HL-60/S4 (cell line): ENCODE measurements around the gene PDX1.

Experiments
- in situ Hi-C: fragments of 300-500 bp; cut with MboI; formaldehyde crosslinking; loops from 2 replicates; pipeline ENCODE4 v1.14.3; 2022; ENCODE audit warnings: low sequenced_read_pairs

The PDX1 gene

DNA sequence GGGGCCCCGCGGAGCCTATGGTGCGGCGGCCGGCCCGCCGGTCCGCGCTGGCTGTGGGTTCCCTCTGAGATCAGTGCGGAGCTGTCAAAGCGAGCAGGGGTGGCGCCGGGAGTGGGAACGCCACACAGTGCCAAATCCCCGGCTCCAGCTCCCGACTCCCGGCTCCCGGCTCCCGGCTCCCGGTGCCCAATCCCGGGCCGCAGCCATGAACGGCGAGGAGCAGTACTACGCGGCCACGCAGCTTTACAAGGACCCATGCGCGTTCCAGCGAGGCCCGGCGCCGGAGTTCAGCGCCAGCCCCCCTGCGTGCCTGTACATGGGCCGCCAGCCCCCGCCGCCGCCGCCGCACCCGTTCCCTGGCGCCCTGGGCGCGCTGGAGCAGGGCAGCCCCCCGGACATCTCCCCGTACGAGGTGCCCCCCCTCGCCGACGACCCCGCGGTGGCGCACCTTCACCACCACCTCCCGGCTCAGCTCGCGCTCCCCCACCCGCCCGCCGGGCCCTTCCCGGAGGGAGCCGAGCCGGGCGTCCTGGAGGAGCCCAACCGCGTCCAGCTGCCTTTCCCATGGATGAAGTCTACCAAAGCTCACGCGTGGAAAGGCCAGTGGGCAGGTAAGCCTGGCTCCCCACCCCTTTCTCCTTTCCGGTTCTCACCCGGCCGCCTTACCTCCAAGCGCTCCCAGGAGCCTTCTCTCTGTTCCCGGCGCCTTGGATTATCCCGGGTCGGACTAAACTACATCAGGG is at the start of gene PDX1:
Gene PDX1 (plus strand): TSS at position 67 of the 743 bp plus-strand sequence. CDS start 139 bp downstream, at position 206.
- in situ Hi-C loops: no loop called here

DNA sequence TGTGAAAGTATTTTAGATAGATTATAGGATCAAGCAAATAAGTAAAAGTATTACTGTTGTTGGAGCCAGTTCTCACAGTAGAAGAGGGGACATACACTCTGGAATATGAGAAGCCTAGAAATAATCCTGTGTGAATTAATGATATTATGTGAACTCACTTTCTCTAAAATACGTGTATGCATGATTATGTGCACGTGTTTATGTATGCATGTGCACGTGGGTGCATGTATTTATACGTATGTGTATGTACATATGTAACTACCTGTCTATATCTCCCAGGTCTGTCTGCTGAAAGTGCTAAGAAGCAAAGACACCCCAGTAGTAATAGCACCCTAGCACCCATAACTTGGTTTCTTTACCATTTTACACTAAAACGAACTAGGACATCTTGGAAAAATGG is 41.5 kb upstream of the PDX1 start:
- in situ Hi-C loops: no loop called here

DNA sequence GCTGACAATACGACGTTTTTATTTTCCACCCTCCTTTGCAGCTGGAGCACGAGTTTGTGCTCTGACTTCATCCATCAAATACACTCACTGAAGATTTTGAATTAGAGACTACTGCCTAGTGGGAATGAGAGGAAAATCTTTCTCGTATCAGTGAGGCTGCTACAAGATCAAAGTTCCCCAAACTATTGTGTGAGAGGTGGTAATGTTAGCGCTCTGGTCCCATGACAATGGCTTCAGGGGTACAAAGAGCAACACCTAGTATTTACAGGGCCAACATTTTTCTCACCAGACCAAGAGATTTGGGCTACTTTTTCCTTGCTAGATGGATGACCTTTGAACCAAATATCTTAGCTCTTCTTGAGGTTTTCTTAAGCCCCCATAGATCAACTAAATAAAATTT is 30.3 kb upstream of the PDX1 start:
- in situ Hi-C loops: no loop called here

DNA sequence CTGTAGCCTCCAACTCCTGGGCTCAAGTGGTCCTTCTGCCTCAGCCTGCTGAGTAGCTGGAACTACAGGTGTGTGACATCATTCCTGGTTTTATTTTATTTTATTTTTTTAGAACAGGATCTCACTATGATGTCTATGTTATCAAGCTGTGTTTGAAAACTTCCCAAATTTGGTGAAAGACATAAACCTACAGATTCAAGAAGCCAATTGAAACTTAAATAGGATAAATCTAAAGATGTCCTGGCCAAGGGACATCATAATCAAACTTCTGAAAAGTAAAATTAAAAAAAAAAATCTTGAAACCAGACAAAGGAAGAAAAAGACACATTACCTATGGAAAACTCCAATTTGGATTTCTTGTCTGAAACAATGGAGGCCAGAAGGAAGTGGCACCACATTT is 23.1 kb upstream of the PDX1 start:
- in situ Hi-C loops: no loop called here

DNA sequence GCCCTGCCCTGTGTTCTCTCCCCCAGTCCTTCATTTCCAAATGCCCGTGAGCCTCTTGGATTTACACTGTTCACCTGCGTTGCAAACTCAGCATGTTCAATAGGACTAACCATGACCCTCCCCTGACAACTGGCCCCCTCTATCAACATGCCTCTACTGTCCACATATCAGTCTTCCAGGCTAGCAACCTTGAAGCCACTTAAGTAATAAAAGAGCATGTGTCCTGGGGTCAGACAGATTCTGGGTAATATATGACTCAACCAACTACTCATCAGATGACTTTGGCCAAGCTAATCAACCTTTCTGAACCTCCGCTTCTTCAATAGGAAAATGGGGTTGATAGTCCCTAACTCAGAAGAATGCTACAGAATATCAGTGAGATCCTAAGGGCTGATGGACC is 15.1 kb upstream of the PDX1 start:
- in situ Hi-C loops: no loop called here

DNA sequence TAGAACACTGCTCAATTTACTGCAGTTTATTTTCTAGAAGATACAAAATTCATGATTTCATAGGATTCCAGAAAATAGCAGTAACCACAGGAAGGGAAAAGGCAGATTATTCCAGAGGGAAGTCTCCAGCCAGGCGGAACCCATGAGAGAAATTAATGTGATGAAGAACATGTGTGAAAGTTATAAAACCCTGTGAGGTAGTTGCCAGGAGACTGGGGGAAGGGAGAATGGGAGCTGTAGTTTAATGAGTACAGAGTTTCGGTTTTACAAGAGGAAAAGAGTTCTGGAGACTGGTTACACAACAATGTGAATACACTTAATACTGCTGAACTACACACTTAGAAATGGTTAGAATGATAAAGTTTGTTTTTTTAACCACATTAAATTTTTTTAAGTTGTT is 14.2 kb upstream of the PDX1 start:
- in situ Hi-C loops: no loop called here

DNA sequence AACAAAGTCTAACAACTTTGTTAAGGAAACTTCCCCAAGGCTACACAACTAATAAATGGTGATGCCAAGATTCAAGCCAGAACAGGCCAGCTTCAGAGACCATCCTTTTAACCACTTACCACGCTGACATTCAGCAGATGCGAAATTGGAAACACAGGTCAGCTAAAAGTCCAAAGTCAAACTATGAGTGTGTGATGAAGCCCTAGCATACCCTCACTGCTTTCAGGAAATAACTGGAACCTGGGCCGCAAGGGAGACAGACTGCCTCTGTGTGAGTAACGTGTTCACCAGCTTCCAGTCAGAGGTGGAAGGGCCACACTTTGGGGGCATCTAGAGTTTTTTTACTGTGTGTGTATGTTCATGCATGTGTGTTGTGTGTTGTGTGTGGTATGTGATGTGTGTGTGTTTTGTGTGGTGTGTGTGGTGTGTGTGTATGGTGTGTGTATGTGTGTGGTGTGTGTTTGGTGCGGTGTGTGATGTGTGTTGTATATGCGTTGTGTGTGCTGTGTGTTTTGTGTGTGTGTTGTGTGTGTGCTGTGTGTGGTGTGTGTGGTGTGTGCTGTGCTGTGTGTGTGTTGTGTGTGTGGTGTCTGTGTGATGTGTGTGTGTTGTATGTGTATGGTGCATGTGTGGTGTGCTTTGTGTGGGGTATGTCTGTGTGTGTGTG is 12.5 kb upstream of the PDX1 start:
- in situ Hi-C loops: no loop called here

DNA sequence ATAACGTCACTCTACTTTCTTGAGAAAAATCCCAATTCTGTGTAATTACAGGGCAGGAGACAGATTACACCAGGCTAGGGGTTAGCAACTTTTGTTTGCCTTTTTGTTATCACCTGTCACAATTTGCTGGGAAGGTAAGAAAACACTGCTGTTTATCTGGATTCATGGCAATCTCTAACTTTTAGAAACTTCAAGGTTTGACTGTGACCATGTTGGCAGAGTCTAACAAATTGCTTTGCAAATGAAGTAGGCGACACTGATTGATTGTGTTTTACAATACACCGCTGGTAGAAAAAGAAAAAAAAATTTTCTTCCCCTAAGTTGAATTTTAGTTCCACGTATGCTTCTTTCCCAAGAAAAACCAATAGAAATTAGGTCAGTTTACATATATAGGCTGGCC is 10.4 kb upstream of the PDX1 start:
- in situ Hi-C loops: no loop called here

DNA sequence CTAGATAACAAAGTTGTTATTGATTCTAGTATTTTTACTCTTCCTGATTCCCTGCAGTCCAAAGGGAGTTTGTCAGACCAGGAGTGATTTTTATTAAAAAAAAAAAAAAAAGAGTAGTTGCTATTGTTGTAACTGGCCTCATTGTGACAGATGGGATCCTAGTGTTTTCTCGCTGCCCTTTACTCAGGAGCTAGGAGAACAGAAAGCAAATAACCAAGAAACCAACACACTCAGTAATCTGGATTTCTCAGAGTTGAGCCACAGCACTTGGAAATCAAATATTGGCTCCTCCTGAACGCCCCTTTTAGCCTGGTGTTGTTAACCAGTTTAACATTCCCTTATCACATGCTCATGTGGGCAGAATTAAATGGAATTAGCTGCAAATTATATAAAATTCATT is 8.3 kb upstream of the PDX1 start:
- in situ Hi-C loops: no loop called here

DNA sequence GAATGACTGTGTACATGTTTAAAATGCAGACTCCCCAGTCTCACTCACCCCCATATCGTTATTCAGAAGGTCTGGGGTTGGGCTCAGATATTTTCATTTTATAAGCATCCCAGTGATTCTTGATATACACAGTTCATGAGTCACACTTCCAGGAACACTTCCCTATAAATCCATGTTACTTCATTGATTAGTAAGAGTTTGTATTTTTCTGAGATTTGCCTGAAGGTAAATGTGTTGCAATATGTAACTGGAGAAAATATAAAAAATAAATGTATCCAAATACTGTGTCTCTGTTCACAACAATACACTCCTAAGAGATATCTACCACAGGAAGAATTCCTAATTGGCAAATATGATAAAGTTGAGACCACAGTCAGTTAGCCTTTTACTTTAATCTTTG is 6.6 kb upstream of the PDX1 start:
- in situ Hi-C loops: no loop called here

DNA sequence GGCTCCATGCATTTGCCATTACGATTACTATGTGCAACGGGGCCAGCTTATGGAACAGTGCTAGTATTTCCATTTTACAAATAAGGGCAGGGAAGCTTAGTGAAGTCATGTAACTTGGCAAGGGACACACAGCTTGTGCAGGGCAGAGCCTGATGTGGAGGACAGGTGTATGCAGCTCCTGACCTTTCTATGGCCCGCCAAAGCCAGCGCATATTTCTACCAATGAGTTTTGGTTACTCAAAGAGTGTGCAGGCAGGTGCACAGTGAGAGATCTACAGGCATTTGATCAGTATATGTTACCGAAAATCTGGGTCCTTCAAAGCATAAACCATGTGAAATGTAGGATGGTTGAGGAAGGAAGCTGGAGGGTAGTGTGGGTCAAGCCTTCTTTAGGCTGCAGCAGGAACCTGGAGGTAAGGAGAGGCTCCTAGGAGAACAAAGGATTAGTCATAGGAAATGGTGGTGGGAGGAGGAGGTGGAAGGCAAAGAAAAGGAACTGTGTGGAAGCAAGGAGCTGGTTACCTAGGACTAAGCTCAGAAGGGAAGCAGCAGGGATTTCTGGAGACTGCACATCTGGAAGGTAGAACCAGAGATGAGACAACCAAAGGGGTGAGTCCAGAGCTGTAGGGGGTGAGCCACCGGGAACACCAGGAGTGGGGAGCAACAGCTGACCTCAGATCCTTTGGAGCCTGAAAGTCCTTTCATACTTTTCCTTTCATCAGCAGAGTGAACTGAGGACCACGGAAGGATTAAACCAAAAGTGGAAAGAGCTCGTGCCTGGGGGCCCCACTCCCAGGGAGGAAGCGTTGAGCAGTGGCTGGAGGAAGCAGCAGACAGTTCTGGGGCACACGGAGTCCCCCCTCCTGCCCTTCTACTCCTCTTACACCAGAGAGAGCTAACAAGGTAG is 4.2 kb upstream of the PDX1 start:
- in situ Hi-C loops: no loop called here

DNA sequence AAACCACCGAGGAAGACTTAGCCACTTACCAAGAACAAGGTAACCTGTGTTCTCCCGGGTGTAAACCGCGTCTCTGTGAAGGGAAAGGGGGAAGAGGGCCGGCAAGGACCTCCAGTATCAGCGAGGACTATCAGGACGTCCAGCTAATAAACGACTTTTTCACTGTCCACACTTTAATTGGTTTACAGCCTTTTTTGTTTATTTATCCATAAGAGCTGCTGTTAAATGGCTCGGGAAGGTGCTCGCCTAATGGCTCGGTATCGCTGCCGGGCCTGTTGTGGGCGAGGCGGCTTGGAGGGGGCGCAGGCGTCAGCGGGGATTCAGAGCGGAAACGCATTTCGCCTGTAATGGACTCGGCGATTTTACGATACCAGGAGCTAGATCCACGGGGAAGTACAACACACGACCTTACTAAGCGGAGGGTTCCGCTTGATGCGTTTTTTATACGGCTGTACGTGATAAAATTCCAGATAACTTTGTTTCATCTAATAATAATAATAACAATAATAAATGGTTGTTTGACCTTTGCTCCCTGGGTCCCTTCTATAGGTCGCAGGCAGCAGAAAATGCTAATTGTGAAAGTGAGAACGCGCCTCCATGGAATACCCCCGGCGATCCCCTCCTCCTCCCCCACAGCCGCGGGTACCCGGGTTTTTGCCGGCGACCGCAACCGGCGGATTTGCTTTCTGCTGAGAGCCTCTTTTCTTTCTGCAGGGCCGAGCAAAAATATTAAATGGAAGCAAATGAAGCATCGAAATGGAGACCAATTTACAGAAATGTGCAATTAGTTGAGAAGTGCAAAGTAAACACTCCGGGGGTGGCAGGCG is 2.5 kb upstream of the PDX1 start:
- in situ Hi-C loops: no loop called here

DNA sequence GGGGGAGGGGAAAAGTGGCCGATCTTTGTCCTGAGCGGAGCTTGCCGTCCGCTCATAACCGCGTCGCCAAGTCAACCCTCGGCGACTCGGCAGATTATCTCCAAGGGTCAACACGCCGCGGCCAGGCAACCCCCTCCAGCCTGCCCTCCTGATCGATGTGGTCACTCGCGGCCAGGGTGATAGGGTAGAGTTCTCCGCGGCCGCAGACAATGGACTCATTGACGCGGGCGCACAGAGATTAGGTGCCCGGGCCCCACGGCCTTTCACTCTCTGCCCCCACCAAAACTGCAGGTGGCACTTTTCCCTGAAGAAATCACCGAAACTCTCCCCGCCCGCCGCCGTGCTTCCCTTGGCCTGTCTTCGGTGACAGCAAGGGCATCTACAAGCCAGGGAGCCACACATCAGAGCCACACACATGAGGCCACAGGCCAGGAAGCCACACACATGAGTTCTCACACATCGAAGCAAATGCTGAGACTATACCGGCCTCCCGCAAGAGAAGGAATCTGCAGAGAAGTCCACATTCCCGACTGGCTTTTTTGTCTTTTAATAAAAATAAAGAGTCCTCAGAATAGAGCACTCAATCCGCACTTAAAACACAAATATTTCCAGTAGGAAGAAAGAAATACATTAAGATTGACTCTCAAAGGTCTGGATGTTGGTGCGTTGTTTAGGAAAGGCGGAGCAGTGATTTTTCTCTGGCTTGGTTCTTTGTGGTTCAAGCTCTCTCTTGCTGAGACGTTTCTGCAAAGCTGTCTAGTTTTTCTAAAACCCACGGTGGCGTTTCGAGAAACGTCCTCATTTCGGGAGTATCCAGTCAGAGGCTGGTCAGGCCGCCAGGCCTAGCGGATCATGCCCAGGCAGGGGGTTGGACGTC is 1.5 kb upstream of the PDX1 start:
- in situ Hi-C loops: no loop called here

DNA sequence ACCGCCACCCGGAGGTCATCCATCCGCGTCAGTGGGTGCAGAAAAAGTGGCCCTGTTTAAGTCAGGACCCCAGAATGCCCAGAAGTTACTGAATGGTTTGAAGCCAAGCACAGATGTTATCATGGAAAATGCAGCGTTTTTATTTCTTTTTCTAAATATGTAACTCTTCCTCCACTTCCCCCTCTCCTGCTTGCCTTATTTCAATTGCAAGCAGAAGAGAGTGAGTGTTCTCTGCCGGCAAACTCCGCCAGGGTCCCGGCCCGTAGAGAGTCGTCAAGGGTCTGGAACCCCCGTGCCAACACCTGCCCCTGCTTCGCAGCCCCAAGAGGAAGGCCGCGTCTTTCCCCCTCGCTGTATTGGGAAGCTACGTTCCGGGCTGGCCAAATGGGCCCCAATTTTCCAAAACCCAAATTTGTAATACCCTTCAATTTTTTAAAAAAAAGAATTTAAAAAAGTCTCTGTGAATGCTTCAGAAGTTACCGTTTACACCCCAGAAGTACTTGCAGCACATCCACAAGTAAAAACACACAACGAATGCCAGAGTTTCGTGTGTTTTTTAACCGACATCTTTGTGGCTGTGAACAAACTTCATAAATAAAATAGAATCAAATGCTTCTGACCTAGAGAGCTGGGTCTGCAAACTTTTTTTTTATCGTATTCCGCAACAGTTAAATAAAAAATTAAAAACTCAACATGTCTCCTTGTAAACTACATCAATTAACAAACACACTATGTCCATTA is 712 bp upstream of the PDX1 start:
- in situ Hi-C loops: no loop called here

DNA sequence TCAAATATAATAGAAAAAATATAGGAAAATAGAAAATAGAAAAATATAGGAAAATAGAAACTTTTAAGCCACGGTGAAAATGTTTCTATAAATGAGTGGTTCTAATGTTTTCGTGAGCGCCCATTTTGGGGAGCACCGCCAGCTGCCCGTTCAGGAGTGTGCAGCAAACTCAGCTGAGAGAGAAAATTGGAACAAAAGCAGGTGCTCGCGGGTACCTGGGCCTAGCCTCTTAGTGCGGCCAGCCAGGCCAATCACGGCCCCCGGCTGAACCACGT is 204 bp upstream of the PDX1 start:
- in situ Hi-C loops: no loop called here

DNA sequence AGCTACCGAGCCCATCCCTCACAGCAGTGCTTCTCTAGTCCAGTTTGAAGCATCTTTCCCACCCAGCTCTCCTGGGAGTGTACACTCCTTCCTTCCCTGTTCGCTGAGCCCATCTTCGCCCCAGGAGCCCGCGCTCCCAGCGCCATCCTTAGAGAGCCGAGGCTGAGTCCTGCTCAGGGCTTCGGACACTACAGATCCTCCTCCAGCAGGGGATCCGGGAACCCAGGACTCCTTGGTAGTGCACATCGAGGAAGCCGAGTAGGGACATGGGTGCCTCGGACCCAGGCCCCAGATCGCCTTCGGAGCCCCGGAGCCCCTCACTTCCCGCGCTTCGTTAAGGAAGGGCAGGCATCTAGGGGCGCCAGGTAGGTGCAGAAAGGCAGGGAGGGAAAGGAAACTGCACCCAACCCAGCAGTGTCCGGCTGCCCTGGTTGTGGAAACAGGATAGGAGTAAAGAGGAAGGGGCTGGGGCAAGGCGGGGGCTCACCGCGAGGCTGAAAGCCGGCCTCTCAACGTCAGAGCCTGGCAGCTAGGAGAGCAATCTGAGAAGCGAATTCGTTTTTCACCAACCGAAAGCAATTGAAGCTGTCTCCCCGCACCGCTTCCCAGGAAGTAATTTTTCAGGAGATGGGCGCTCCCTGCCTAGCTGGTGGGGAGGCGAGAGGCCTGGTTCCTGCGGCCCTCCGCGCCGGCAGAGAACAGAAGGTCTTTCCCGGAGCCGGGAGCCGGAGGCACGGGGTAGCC is 1.0 kb downstream of the PDX1 start:
- in situ Hi-C loops: no loop called here

DNA sequence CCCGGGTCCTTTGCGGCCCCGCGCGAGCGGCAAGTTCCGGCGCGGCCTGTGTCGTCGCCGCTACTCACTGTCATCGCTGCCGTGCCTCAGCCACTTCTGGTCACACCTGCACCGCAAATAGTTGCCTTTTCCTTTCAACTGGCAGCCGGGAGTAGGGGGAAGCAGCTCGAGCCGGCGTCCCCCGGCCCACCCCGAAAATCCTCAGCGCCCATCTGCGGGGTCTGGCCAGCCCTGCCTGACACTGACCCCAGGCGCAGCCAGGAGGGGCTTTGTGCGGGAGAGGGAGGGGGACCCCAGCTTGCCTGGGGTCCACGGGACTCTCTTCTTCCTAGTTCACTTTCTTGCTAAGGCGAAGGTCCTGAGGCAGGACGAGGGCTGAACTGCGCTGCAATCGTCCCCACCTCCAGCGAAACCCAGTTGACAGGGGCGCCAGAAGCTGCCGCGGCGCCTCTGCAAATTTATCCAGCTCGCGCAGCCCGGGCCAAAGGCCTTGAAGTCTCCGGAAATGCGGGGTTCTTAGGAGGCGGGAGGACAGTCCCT is 1.7 kb downstream of the PDX1 start:
- in situ Hi-C loops: no loop called here
